Measurements from ENCODE around the gene UBB.
A peak's percentile ranks its signal among the peaks of the same experiment; 100 is the strongest.

UBB gene

GRCh38 chr17:16419074-16419928 is 38.4 kb downstream of the UBB start:
- DNase-seq: peak in 4 of 5 experiments; percentile 11 to 81 (median 30)

- peak in 4 of 5 experiments; percentile 23 to 66 (median 39) for DNase-seq
Measured at GRCh38 chr17:16419929-16420271, 39.0 kb downstream of the UBB start.

GRCh38 chr17:16422416-16422815 is 41.5 kb downstream of the UBB start:
- no peak for DNase-seq

GRCh38 chr17:16423226-16423872 is 42.5 kb downstream of the UBB start:
- no peak for DNase-seq

- no peak for DNase-seq
Measured at GRCh38 chr17:16425202-16425601, 44.3 kb downstream of the UBB start.

- no peak for DNase-seq
Measured at GRCh38 chr17:16425698-16426659, 45.1 kb downstream of the UBB start.

GRCh38 chr17:16427020-16427419 is 46.1 kb downstream of the UBB start:
- DNase-seq: no peak

GRCh38 chr17:16428098-16428882 is 47.4 kb downstream of the UBB start:
- DNase-seq: peak in 2 of 5 experiments; percentile 34 to 50

GRCh38 chr17:16429083-16429482 is 48.2 kb downstream of the UBB start:
- no peak for DNase-seq

GRCh38 chr17:16430650-16431049 is 49.8 kb downstream of the UBB start:
- no peak for DNase-seq

- no peak for DNase-seq
Measured at GRCh38 chr17:16432017-16432416, 51.1 kb downstream of the UBB start.
